A673 (cell line): Measurements from ENCODE around the gene MYO1D.

Experiments used
- EZH2 ChIP-seq: fragments of 200-600 bp; sonication (generic); IDR thresholded peaks from 2 replicates; pipeline ENCODE4 v1.6.1; 2017; ENCODE audit warnings: borderline replicate concordance, low read depth, mild to moderate bottlenecking, mixed read lengths, antibody characterized with exemption, low read length; ENCODE audit not compliant: poor library complexity, severe bottlenecking
- TF ChIP-seq, protein P1 (sequence below): fragments of 300-800, 200-600 bp; sonication (generic); conservative IDR thresholded peaks from 2 replicates; pipeline ENCODE4 v1.5.1; 2017; ENCODE audit warnings: low read depth, mild to moderate bottlenecking, antibody characterized with exemption, low read length, moderate library complexity, mixed read lengths

- TF ChIP-seq, protein P1, sequence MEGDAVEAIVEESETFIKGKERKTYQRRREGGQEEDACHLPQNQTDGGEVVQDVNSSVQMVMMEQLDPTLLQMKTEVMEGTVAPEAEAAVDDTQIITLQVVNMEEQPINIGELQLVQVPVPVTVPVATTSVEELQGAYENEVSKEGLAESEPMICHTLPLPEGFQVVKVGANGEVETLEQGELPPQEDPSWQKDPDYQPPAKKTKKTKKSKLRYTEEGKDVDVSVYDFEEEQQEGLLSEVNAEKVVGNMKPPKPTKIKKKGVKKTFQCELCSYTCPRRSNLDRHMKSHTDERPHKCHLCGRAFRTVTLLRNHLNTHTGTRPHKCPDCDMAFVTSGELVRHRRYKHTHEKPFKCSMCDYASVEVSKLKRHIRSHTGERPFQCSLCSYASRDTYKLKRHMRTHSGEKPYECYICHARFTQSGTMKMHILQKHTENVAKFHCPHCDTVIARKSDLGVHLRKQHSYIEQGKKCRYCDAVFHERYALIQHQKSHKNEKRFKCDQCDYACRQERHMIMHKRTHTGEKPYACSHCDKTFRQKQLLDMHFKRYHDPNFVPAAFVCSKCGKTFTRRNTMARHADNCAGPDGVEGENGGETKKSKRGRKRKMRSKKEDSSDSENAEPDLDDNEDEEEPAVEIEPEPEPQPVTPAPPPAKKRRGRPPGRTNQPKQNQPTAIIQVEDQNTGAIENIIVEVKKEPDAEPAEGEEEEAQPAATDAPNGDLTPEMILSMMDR, result peak; percentile 58
- no peak for TF ChIP-seq EZH2
These were observed 393.4 kb downstream of the MYO1D start for GRCh38 chr17:32483451-32484019.
